Mesothelial cell of epicardium (in vitro differentiated cells): Measurements from ENCODE around the gene HINT1. TPM values are rescaled to one million over a fixed set of nuclear protein-coding genes. Genes with fewer than 3 reads are reported as not detected.

Experiments
- DNase-seq, 2 experiments: peaks; one replicate each; pipeline ENCODE4 v3.0.0; 2021; ENCODE audit warnings: low spot score in 2 of 2; ENCODE audit not compliant: unreplicated experiment in 2 of 2
- H3K27ac Mint-ChIP-seq: 2 replicates; pipeline ENCODE4 v1.8.0; 2021; ENCODE audit warnings: mixed read lengths
- H3K27me3 Mint-ChIP-seq: 2 replicates; pipeline ENCODE4 v1.8.0; 2021; ENCODE audit warnings: low read depth, mixed read lengths
- H3K36me3 Mint-ChIP-seq: 2 replicates; pipeline ENCODE4 v1.8.0; 2021; ENCODE audit warnings: mixed read lengths
- H3K4me1 Mint-ChIP-seq: 2 replicates; pipeline ENCODE4 v1.8.0; 2021; ENCODE audit warnings: mixed read lengths
- H3K4me3 Mint-ChIP-seq: 2 replicates; pipeline ENCODE4 v1.8.0; 2021; ENCODE audit warnings: mild to moderate bottlenecking, moderate library complexity, mixed read lengths
- H3K9me3 Mint-ChIP-seq: 2 replicates; pipeline ENCODE4 v1.8.0; 2021; ENCODE audit warnings: mixed read lengths
- CTCF ChIP-seq: fragments of 200-600 bp; sonication (generic); IDR thresholded peaks from one replicate; pipeline ENCODE4 v1.5.0; 2021; ENCODE audit warnings: antibody characterized with exemption; ENCODE audit not compliant: unreplicated experiment
- total RNA-seq: library from RNA; stranded (reverse); gene quantifications from 3 replicates; pipeline ENCODE4 v1.2.1, GENCODE V29; 2021

The HINT1 gene
- total RNA-seq, 1 donor from 2014 or later: 180 TPM

- no peak for DNase-seq
- H3K4me3 Mint-ChIP-seq: peak overlapping the region; percentile 82
- H3K36me3 Mint-ChIP-seq: peaks cover 33% of the 10 kb centered on the region
- peaks cover 20% of the 10 kb centered on the region for H3K4me1 Mint-ChIP-seq
- H3K27me3 Mint-ChIP-seq: no peaks in the 10 kb centered on the region
- no peaks in the 10 kb centered on the region for H3K9me3 Mint-ChIP-seq
- no peak for TF ChIP-seq CTCF
- H3K27ac Mint-ChIP-seq: peak overlapping the region; percentile 95
Measured at GRCh38 chr5:131163276-131164119, 1.6 kb downstream of the HINT1 start.

GRCh38 chr5:131160134-131160533 lies 4.9 kb downstream of the HINT1 start:
- no peaks in the 10 kb centered on the region for H3K27me3 Mint-ChIP-seq
- no peak overlapping the region for H3K27ac Mint-ChIP-seq
- TF ChIP-seq CTCF: no peak
- H3K4me3 Mint-ChIP-seq: no peak overlapping the region
- peaks cover 38% of the 10 kb centered on the region for H3K36me3 Mint-ChIP-seq
- peaks cover 11% of the 10 kb centered on the region for H3K4me1 Mint-ChIP-seq
- DNase-seq: no peak
- no peaks in the 10 kb centered on the region for H3K9me3 Mint-ChIP-seq

GRCh38 chr5:131156957-131157356 lies 8.1 kb downstream of the HINT1 start:
- no peak overlapping the region for H3K27ac Mint-ChIP-seq

GRCh38 chr5:131156385-131156784 lies 8.7 kb downstream of the HINT1 start:
- Mint-ChIP-seq H3K27me3 (no peaks in the 10 kb centered on the region), H3K4me3 (no peak overlapping the region), H3K9me3 (no peaks in the 10 kb centered on the region), H3K36me3 (peaks cover 26% of the 10 kb centered on the region), H3K4me1 (no peaks in the 10 kb centered on the region), H3K27ac (no peak overlapping the region)
- TF ChIP-seq CTCF: no peak
- no peak for DNase-seq

More at GRCh38 chr5:131156957-131157356, 8.1 kb downstream of the HINT1 start:
- Mint-ChIP-seq H3K27me3 (no peaks in the 10 kb centered on the region), H3K4me3 (no peak overlapping the region), H3K9me3 (no peaks in the 10 kb centered on the region), H3K36me3 (peaks cover 31% of the 10 kb centered on the region), H3K4me1 (no peaks in the 10 kb centered on the region)
- no peak for DNase-seq
- TF ChIP-seq CTCF: no peak

- H3K4me1 Mint-ChIP-seq: peaks cover 3% of the 10 kb centered on the region
- H3K4me3 Mint-ChIP-seq: no peak overlapping the region
- H3K9me3 Mint-ChIP-seq: no peaks in the 10 kb centered on the region
- no peaks in the 10 kb centered on the region for H3K36me3 Mint-ChIP-seq
- no peak for TF ChIP-seq CTCF
- H3K27ac Mint-ChIP-seq: no peak overlapping the region
- no peaks in the 10 kb centered on the region for H3K27me3 Mint-ChIP-seq
- no peak for DNase-seq
Measured at GRCh38 chr5:131151216-131151615, 13.8 kb downstream of the HINT1 start.
